ENCODE measurements around the gene SRCAP. TPM values are rescaled to one million over a fixed set of nuclear protein-coding genes. Genes with fewer than 3 reads are reported as not detected.

SRCAP gene
- total RNA-seq, 1 experiment from 2014 or later, result 58.5 TPM

- TF ChIP-seq, protein P1, sequence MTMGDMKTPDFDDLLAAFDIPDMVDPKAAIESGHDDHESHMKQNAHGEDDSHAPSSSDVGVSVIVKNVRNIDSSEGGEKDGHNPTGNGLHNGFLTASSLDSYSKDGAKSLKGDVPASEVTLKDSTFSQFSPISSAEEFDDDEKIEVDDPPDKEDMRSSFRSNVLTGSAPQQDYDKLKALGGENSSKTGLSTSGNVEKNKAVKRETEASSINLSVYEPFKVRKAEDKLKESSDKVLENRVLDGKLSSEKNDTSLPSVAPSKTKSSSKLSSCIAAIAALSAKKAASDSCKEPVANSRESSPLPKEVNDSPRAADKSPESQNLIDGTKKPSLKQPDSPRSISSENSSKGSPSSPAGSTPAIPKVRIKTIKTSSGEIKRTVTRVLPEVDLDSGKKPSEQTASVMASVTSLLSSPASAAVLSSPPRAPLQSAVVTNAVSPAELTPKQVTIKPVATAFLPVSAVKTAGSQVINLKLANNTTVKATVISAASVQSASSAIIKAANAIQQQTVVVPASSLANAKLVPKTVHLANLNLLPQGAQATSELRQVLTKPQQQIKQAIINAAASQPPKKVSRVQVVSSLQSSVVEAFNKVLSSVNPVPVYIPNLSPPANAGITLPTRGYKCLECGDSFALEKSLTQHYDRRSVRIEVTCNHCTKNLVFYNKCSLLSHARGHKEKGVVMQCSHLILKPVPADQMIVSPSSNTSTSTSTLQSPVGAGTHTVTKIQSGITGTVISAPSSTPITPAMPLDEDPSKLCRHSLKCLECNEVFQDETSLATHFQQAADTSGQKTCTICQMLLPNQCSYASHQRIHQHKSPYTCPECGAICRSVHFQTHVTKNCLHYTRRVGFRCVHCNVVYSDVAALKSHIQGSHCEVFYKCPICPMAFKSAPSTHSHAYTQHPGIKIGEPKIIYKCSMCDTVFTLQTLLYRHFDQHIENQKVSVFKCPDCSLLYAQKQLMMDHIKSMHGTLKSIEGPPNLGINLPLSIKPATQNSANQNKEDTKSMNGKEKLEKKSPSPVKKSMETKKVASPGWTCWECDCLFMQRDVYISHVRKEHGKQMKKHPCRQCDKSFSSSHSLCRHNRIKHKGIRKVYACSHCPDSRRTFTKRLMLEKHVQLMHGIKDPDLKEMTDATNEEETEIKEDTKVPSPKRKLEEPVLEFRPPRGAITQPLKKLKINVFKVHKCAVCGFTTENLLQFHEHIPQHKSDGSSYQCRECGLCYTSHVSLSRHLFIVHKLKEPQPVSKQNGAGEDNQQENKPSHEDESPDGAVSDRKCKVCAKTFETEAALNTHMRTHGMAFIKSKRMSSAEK (CRISPR knock-in tag; IDR thresholded peaks at IDR 0.05; ENCODE audit: borderline replicate concordance), result peak; percentile 86; the same call in 1 of the 2 replicates
- TF ChIP-seq ATF1 (CRISPR knock-in tag; IDR thresholded peaks at IDR 0.05) (peak; percentile 17; the same call in 1 of the 2 replicates), NR1H2 (CRISPR knock-in tag; IDR thresholded peaks at IDR 0.05) (peak; percentile 78), HMGA2 (CRISPR knock-in tag; IDR thresholded peaks at IDR 0.05) (no peak), ZNF416 (CRISPR knock-in tag; IDR thresholded peaks at IDR 0.05) (no peak; the same call in none of the 2 replicates), STAT6 (CRISPR knock-in tag; conservative IDR thresholded peaks at IDR 0.05; ENCODE audit: low read depth) (no peak), CREB1 (CRISPR knock-in tag; IDR thresholded peaks at IDR 0.05) (peak; percentile 15; the same call in 1 of the 2 replicates), JAZF1 (CRISPR knock-in tag; IDR thresholded peaks at IDR 0.05) (no peak), KAT7 (CRISPR knock-in tag; IDR thresholded peaks at IDR 0.05; ENCODE audit: borderline replicate concordance) (no peak; the same call in 1 of the 2 replicates), ERG (CRISPR knock-in tag; IDR thresholded peaks at IDR 0.05) (no peak), ZNF219 (CRISPR knock-in tag; IDR thresholded peaks at IDR 0.05; ENCODE audit: borderline replicate concordance) (no peak), PRRX2 (CRISPR knock-in tag; IDR thresholded peaks at IDR 0.05) (peak; percentile 92), NFE2L1 (CRISPR knock-in tag; IDR thresholded peaks at IDR 0.05) (peak; percentile 3; the same call in 1 of the 2 replicates), CREM (CRISPR knock-in tag; IDR thresholded peaks at IDR 0.05) (peak; percentile 74), MXD4 (CRISPR knock-in tag; IDR thresholded peaks at IDR 0.05; ENCODE audit: borderline replicate concordance) (no peak), FOXJ3 (CRISPR knock-in tag; IDR thresholded peaks at IDR 0.05; ENCODE audit: borderline replicate concordance) (no peak), NR2C2 (CRISPR knock-in tag; IDR thresholded peaks at IDR 0.05) (no peak), SMAD3 (CRISPR knock-in tag; IDR thresholded peaks at IDR 0.05; ENCODE audit: borderline replicate concordance) (no peak; the same call in none of the 2 replicates), ARID4B (CRISPR knock-in tag; IDR thresholded peaks at IDR 0.05; ENCODE audit: borderline replicate concordance) (peak; percentile 88)
- TF ChIP-seq, protein P2, sequence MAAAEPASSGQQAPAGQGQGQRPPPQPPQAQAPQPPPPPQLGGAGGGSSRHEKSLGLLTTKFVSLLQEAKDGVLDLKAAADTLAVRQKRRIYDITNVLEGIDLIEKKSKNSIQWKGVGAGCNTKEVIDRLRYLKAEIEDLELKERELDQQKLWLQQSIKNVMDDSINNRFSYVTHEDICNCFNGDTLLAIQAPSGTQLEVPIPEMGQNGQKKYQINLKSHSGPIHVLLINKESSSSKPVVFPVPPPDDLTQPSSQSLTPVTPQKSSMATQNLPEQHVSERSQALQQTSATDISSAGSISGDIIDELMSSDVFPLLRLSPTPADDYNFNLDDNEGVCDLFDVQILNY (CRISPR knock-in tag; IDR thresholded peaks at IDR 0.05), result no peak
- TF ChIP-seq, protein P3, sequence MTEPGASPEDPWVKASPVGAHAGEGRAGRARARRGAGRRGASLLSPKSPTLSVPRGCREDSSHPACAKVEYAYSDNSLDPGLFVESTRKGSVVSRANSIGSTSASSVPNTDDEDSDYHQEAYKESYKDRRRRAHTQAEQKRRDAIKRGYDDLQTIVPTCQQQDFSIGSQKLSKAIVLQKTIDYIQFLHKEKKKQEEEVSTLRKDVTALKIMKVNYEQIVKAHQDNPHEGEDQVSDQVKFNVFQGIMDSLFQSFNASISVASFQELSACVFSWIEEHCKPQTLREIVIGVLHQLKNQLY (CRISPR knock-in tag; IDR thresholded peaks at IDR 0.05), result no peak
- TF ChIP-seq, protein P4, sequence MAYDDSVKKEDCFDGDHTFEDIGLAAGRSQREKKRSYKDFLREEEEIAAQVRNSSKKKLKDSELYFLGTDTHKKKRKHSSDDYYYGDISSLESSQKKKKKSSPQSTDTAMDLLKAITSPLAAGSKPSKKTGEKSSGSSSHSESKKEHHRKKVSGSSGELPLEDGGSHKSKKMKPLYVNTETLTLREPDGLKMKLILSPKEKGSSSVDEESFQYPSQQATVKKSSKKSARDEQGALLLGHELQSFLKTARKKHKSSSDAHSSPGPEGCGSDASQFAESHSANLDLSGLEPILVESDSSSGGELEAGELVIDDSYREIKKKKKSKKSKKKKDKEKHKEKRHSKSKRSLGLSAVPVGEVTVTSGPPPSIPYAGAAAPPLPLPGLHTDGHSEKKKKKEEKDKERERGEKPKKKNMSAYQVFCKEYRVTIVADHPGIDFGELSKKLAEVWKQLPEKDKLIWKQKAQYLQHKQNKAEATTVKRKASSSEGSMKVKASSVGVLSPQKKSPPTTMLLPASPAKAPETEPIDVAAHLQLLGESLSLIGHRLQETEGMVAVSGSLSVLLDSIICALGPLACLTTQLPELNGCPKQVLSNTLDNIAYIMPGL (CRISPR knock-in tag; IDR thresholded peaks at IDR 0.05), result peak; percentile 70; the same call in 1 of the 2 replicates
Measured at GRCh38 chr16:30775392-30776188, 76.6 kb downstream of the SRCAP start (continued).

Data from WTC11 (cell line).